Stimulated activated CD4-positive, alpha-beta T cell treated with anti-CD3 and anti-CD28 coated beads, Interleukin-12 subunit alpha, Interleukin-12 subunit beta, amount 100 ng/mL, for 48 hours (primary cell): ENCODE measurements around the gene MAPK8.
"Not testable (repeated sequence)": the region's sequence is repeated elsewhere in the genome, so short reads cannot be mapped to it uniquely, and the experiment has no call there.

Experiments
- DNase-seq, 3 donors: peaks; one replicate each; pipeline ENCODE4 v3.0.0-alpha.2; 2020; ENCODE audit warnings: low read depth in 2 of 3, low spot score in 1 of 3

Gene MAPK8

DNA sequence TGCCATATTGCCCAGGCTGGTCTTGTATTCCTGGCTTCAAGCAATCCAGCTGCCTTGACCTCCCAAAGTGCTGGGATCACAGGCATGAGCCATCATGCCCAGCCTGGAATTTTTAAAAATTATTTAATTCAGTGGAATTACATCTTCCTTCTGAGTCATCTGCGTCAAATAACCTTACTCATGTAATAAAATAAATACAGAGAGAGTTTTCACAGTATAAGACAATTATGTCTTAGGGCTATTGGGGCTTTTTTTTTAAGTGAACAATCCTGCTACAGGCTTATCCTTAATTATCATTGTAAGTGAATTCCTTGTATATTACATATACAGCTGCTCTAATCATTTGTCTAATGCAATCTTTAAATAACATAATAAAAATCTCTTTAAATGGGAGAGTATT lies 108.3 kb downstream of the MAPK8 start:
- no peak for DNase-seq

DNA sequence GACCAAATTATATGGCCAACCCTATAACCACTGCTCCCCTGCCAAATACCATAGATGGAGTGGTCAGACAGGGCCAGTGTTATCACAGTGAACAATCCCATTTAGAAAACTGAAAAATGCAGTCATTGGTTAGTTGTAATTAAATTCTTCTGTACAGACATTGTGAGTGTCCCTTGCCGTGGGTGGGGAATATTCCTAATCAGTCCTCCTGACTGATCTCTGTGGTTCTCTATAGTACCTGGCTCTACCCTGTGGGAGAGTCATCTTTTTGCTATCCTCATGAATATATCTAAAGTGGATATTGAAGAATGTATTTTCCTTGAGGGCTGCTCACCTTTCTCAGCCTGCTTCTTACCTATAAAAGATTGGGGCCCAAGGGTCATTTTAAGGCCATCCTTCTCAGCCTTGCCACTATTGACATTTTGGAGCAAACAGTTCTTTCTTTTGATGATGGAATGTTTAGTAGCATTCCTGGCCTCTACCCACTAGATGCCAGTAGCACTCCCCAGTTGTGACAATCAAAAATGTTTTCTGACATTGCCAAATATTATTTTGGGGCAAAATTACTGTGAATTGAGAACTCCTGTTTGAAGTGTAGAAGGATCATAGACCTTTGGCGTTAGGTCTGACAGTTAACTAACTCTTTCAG lies 110.2 kb downstream of the MAPK8 start:
- DNase-seq: no peak

- no peak for DNase-seq
Observed at GRCh38 chr10:48417374-48417773, 110.9 kb downstream of the MAPK8 start.

GRCh38 chr10:48418189-48418788 lies 111.8 kb downstream of the MAPK8 start:
- no peak for DNase-seq

GRCh38 chr10:48419714-48420113 lies 113.2 kb downstream of the MAPK8 start:
- DNase-seq: no peak

- not testable (repeated sequence) for DNase-seq
Observed at GRCh38 chr10:48421862-48422261, 115.4 kb downstream of the MAPK8 start.

DNA sequence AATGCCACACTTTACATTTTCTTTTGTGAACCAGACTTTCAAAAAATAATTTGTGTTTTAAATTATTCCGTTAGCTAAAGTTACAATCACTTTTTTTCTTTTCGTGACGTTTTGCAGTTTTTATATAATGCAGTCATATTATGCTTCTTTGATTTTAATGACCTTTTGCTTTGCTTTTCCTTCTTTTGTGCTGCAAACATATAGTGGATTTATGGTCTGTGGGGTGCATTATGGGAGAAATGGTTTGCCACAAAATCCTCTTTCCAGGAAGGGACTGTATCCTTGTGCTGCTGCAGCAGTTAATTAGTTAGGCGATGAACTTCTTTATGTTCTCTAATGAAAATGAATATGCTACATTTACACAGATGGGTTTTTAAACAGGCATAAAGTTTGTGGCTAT lies 117.4 kb downstream of the MAPK8 start:
- DNase-seq: no peak

DNA sequence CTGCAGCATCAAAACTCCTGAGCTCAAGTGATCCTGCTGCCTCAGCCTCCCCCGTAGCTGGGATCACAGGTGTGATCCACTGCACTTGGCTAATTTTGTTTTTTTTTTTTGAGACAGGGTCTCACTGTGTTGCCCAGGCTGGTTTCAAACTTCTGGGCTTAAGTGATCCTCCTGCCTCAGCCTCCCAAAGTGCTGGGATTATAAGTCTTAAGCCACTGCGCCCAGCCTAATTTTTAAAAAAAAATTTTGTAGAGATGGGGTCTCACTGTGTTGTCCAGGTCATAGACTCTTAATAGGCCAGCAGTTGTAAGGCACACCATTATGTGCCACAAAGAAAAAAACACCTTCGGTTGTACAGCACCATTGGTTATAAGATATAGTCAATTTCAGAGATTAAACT lies 122.4 kb downstream of the MAPK8 start:
- no peak for DNase-seq

DNA sequence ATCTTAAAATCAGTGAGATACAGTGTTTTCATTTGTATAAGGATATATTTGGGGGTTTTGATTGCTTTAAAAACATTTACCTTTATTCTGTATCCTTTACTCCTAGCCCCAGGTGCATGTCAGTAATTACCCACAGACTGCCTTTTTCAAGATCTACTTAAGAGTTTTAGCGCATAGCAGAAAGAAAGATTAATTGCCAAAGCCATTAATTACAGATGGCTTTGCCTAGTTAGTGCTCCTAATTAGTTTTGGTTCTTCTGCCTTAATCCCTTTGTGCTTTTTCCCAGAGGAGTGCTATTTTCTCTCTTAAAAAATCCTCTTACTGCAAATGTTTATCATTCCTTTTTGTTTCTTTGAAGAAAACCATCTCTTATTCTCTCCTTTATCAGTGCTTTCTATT lies 122.8 kb downstream of the MAPK8 start:
- no peak for DNase-seq

GRCh38 chr10:48430402-48430993 lies 124.0 kb downstream of the MAPK8 start:
- DNase-seq: no peak

DNA sequence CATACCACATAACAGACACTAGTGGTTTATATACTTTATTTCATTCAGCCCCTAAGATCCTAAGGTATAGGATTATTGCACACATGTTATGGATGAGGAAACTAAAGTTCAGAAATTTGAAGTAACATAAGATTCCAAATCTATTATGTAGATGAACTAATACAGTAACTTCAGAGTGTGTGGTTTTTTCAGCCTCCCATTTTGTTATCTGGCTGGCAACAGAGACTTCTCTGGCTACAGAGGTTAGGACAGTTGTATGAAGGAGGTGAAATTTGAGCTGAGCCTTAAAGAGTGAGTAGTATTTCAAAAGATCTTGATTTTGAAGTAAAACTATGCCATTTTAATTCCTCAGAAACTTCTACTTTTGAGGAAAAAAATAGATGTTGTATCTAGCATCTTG lies 125.4 kb downstream of the MAPK8 start:
- DNase-seq: no peak

DNA sequence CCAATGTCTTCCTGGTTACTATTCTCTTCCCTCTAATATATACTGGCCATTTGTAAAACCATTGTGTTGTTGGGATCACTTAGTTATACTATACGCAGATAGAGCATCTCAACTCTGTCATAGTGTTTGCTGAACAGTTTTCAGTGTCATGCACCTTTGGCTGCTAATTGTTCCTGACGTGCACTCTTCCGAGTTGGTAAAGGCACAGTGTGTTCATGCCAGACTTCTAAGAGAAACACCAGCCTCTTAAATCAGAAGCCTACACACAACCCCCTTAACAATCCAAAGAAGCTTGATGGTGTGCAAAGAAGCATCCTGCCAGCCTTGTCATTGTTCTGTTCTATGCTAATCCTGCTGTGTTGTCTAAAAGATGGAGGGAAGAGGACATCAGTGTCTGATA lies 131.1 kb downstream of the MAPK8 start:
- no peak for DNase-seq

DNA sequence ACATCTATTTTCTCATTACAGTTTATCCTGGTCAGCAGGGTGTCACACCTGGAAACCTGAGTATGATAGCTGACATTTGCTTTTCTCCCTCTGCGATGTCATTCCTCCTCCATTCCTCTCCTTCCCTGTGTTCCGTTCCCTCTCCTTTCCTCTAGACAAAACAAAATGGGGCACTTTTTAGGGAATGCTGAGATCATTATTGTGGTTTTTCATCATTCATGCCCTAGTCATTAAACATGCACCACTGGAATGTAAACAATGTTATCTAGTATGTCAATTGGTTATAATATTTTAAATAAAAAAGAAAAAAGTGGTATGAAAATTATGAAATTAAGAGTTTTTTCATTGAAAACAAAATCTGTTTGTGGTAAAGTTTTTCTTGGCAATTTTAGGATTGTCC lies 132.6 kb downstream of the MAPK8 start:
- no peak for DNase-seq

DNA sequence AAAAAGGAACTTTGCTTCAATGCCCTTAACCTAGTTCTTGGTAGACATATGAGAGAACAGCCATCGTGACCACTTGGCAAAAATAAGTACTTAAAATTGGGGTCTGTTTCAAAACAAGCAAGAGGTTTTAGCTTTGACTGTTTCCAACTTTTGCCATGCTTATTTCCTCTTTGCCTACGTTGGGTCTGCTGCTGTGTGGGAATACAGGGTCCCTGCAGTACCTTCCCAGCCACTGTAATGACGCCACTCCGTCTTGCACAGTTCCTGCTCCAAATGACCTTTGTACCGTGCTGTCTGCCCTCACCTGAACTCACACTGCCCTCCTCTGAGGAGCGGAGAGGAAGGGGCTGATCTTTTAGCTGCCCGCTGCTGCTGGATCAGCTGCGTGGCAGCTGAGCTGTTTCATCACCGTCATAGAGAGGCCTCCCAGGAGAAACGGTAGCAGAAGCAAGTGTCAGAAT lies 133.1 kb downstream of the MAPK8 start:
- no peak for DNase-seq

DNA sequence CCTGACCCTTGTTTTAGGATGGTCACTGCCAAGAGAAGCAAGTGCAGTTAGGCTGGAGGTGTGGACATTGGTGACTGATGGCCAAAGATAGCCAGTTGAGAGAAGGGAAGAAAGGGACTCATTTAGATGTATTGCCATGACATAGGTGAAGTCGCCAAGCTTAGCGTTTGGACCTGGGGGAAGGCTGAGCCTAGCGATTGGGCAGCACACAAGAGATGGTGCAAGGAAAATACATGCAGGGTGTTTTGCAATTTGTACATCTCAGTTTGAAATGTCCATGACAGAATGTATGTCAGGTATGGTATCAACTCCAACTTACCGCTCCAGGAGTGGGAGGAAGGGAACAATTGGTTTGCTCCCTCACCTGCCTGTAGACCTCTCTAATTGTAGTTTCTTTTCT lies 134.3 kb downstream of the MAPK8 start:
- no peak for DNase-seq

- no peak for DNase-seq
Observed at GRCh38 chr10:48442090-48442808, 135.8 kb downstream of the MAPK8 start.

GRCh38 chr10:48442809-48443177 lies 136.3 kb downstream of the MAPK8 start:
- DNase-seq: no peak

GRCh38 chr10:48444266-48444665 lies 137.8 kb downstream of the MAPK8 start:
- DNase-seq: no peak

DNA sequence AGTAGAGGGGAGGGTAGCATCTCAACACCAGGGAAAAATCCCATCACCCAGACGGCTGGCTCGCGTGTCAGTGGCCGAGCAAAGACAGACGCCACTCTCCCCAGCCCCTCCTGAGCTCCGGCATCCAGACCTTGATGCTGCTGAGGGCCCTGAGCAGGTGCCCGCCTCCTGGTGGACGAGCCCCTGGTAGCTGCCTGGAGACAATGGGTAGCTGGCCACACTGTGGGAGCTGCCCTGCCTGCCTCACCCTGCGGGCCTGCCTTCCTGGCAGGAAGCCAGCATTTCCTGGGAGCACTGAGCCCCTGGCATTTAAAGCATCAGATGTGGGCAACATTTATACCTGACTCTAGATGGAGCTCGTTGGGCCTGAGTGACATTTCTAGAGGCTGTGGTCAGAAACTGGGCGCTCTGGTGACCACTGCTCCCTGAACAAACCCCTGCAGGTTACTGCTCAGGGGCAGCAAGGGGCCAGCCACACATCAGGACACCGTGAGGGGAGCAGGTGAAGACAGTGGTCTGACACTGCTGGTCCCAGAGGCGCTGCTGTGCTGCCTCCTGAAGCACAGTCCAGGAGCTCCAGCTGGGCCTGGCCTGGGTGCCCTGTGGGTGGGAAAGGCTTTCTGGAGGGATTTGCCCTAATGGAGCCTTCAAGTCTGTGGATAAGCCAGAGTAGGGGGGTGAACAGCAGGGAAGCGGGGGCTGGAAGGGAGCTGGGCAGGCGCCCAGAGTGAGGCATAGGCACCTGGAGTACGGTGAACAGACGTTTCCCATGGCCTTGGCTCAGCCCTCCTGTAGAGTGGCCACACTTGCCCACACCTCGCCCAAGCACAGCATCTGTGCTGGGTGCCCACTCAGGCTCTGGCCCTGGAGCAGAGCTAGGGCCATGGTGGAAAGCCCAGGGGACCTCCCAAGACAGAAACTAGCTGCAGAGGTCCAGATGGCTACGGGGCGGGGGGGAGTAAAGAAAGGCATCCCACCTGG lies 138.7 kb downstream of the MAPK8 start:
- no peak for DNase-seq

DNA sequence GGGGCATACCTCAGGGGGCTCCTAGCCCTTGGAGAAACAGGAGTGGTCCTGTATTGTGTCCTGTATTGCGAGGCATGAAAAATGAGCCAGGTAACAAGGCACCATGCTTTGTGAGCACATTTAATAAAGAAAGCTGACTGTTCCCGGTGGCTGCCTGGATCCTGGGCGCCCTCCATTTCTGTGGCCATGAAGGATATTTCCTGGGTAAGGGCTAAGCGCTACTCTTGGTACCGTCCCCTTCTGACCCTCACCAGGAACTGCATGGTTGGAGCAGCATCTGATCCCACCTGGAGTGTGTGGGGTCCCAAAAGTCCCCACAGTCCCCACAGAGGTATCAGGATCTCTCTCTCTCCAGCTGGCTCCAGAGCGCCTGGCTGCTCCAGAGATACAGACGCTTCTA lies 139.5 kb downstream of the MAPK8 start:
- DNase-seq: no peak

- DNase-seq: no peak
Observed at GRCh38 chr10:48446785-48447184, 140.3 kb downstream of the MAPK8 start.
